HEK293 (cell line): ENCODE data around the gene ZNF829.

Experiments
- CTCF ChIA-PET: fragments of 350-600 bp; formaldehyde crosslinking; extraction: SDS; loops from one replicate; lab custom pipeline; 2021; ENCODE audit warnings: antibody characterized with exemption; lab: Yijun Ruan, JAX
- POLR2A ChIA-PET: fragments of 300-600 bp; formaldehyde crosslinking; extraction: SDS; loops from one replicate; lab custom pipeline; 2020; ENCODE audit warnings: antibody characterized with exemption, inconsistent platforms; lab: Yijun Ruan, JAX
- H3K27ac ChIP-seq: fragments of 200-500 bp; sonication (Bioruptor generic); 2 replicates; pipeline ENCODE4 v1.5.1; 2014; ENCODE audit warnings: low read depth, low read length, control low read depth, inconsistent platforms; ENCODE audit errors: extremely low read depth
- H3K36me3 ChIP-seq, 2 experiments: fragments of 200-500 bp in 1 of 2; sonication (Bioruptor generic) in 1 of 2; 1 replicate in 1 of 2; 2 replicates in 1 of 2; pipeline ENCODE4 v1.5.1; 2014 to 2017; ENCODE audit warnings: inconsistent platforms in 2 of 2, low read length in 2 of 2; ENCODE audit not compliant: control insufficient read depth in 2 of 2, insufficient read depth in 1 of 2
- H3K4me1 ChIP-seq: fragments of 200-500 bp; sonication (Bioruptor generic); 2 replicates; pipeline ENCODE4 v1.5.1; 2014; ENCODE audit warnings: mild to moderate bottlenecking, low read length, inconsistent platforms; ENCODE audit not compliant: control insufficient read depth, insufficient read depth
- H3K4me3 ChIP-seq: 2 replicates; pipeline ENCODE4 v1.5.1; 2011; ENCODE audit warnings: low read depth, mild to moderate bottlenecking, control low read depth, low read length, moderate library complexity
- H3K9me3 ChIP-seq: fragments of 200-500 bp; sonication (Bioruptor generic); 2 replicates; pipeline ENCODE4 v1.5.1; 2014; ENCODE audit warnings: low read depth, low read length, inconsistent platforms; ENCODE audit not compliant: control insufficient read depth, insufficient read depth
- GFI1B ChIP-seq: fragments of 450-650 bp; formaldehyde crosslinking; IDR thresholded peaks from 2 replicates; pipeline ENCODE4 v1.5.1; 2016; ENCODE audit warnings: missing biosample characterization, missing genetic modification characterization
- OSR2 ChIP-seq: fragments of 450-650 bp; formaldehyde crosslinking; IDR thresholded peaks from 2 replicates; pipeline ENCODE4 v1.5.1; 2016; ENCODE audit warnings: missing biosample characterization, missing genetic modification characterization
- SCRT1 ChIP-seq: fragments of 450-650 bp; formaldehyde crosslinking; IDR thresholded peaks from 2 replicates; pipeline ENCODE4 v1.5.1; 2016; ENCODE audit warnings: missing biosample characterization, missing genetic modification characterization, borderline replicate concordance
- SETDB1 ChIP-seq: IDR thresholded peaks from one replicate; pipeline ENCODE4 v1.6.1; 2017; ENCODE audit warnings: mild to moderate bottlenecking, low read length, moderate library complexity, mixed read lengths; ENCODE audit not compliant: insufficient read length
- TRIM28 ChIP-seq: IDR thresholded peaks from 2 replicates; pipeline ENCODE4 v1.6.1; 2011; ENCODE audit warnings: low read length, control low read depth, borderline replicate concordance
- YY2 ChIP-seq: fragments of 450-650 bp; formaldehyde crosslinking; IDR thresholded peaks from 2 replicates; pipeline ENCODE4 v1.5.1; 2016; ENCODE audit warnings: missing biosample characterization, missing genetic modification characterization
- ZBTB1 ChIP-seq: fragments of 450-650 bp; formaldehyde crosslinking; IDR thresholded peaks from 2 replicates; pipeline ENCODE4 v1.5.1; 2016; ENCODE audit warnings: missing biosample characterization, missing genetic modification characterization
- ZNF157 ChIP-seq: fragments of 450-650 bp; formaldehyde crosslinking; IDR thresholded peaks from 2 replicates; pipeline ENCODE4 v1.5.1; 2016; ENCODE audit warnings: missing biosample characterization, missing genetic modification characterization
- ZNF174 ChIP-seq: fragments of 450-650 bp; formaldehyde crosslinking; IDR thresholded peaks from 2 replicates; pipeline ENCODE4 v1.5.0; 2017; ENCODE audit warnings: missing biosample characterization, mild to moderate bottlenecking, missing genetic modification characterization
- ZNF175 ChIP-seq: fragments of 450-650 bp; formaldehyde crosslinking; IDR thresholded peaks from 2 replicates; pipeline ENCODE4 v1.5.1; 2016; ENCODE audit warnings: missing biosample characterization, missing genetic modification characterization
- ZNF274 ChIP-seq, 2 experiments: fragments of 200-500 bp in 1 of 2; fragments of 450-650 bp in 1 of 2; sonication (Bioruptor generic) in 1 of 2; formaldehyde crosslinking in 1 of 2; IDR thresholded peaks; 2 replicates each; pipeline versions ENCODE4 v1.5.1 to v1.6.1; 2014 to 2016; ENCODE audit warnings: borderline replicate concordance in 1 of 2, inconsistent platforms in 1 of 2, low read length in 1 of 2, missing biosample characterization in 1 of 2, missing genetic modification characterization in 1 of 2
- ZNF366 ChIP-seq: fragments of 450-650 bp; formaldehyde crosslinking; conservative IDR thresholded peaks from 2 replicates; pipeline ENCODE4 v1.5.1; 2016; ENCODE audit warnings: missing biosample characterization, missing genetic modification characterization
- ZNF404 ChIP-seq: fragments of 450-650 bp; formaldehyde crosslinking; IDR thresholded peaks from 2 replicates; pipeline ENCODE4 v1.5.1; 2017; ENCODE audit warnings: missing biosample characterization, missing genetic modification characterization
- ZNF426 ChIP-seq: fragments of 450-650 bp; formaldehyde crosslinking; IDR thresholded peaks from 2 replicates; pipeline ENCODE4 v1.5.1; 2017; ENCODE audit warnings: missing biosample characterization, missing genetic modification characterization, mild to moderate bottlenecking, inconsistent platforms, moderate library complexity
- ZNF549 ChIP-seq: fragments of 450-650 bp; IDR thresholded peaks from 2 replicates; pipeline ENCODE4 v1.5.1; 2018; ENCODE audit warnings: missing biosample characterization, missing genetic modification characterization, mild to moderate bottlenecking, inconsistent platforms, moderate library complexity
- ZNF600 ChIP-seq: fragments of 450-650 bp; formaldehyde crosslinking; IDR thresholded peaks from 2 replicates; pipeline ENCODE4 v1.5.1; 2016; ENCODE audit warnings: missing biosample characterization, missing genetic modification characterization
- ZNF621 ChIP-seq: fragments of 450-650 bp; formaldehyde crosslinking; IDR thresholded peaks from 2 replicates; pipeline ENCODE4 v1.5.1; 2017; ENCODE audit warnings: missing biosample characterization, missing genetic modification characterization
- ZNF623 ChIP-seq: fragments of 450-650 bp; formaldehyde crosslinking; IDR thresholded peaks from 2 replicates; pipeline ENCODE4 v1.5.1; 2016; ENCODE audit warnings: missing biosample characterization, missing genetic modification characterization
- ZNF791 ChIP-seq: fragments of 450-650 bp; formaldehyde crosslinking; IDR thresholded peaks from 2 replicates; pipeline ENCODE4 v1.5.1; 2016; ENCODE audit warnings: missing biosample characterization, missing genetic modification characterization
- ZNF792 ChIP-seq: fragments of 450-650 bp; formaldehyde crosslinking; IDR thresholded peaks from 2 replicates; pipeline ENCODE4 v1.5.1; 2016; ENCODE audit warnings: missing biosample characterization, missing genetic modification characterization
- ZSCAN16 ChIP-seq: fragments of 450-650 bp; formaldehyde crosslinking; IDR thresholded peaks from 2 replicates; pipeline ENCODE4 v1.5.1; 2016; ENCODE audit warnings: missing biosample characterization, missing genetic modification characterization
- ZSCAN23 ChIP-seq: fragments of 450-650 bp; formaldehyde crosslinking; IDR thresholded peaks from 2 replicates; pipeline ENCODE4 v1.5.1; 2016; ENCODE audit warnings: missing biosample characterization, missing genetic modification characterization
- TF ChIP-seq, protein P1 (sequence below): fragments of 450-650 bp; formaldehyde crosslinking; IDR thresholded peaks from 2 replicates; pipeline ENCODE4 v1.5.1; 2016; ENCODE audit warnings: missing biosample characterization, missing genetic modification characterization
- TF ChIP-seq, protein P2 (sequence below): fragments of 450-650 bp; formaldehyde crosslinking; IDR thresholded peaks from 2 replicates; pipeline ENCODE4 v1.5.1; 2016; ENCODE audit warnings: missing biosample characterization, missing genetic modification characterization

The ZNF829 gene

DNA sequence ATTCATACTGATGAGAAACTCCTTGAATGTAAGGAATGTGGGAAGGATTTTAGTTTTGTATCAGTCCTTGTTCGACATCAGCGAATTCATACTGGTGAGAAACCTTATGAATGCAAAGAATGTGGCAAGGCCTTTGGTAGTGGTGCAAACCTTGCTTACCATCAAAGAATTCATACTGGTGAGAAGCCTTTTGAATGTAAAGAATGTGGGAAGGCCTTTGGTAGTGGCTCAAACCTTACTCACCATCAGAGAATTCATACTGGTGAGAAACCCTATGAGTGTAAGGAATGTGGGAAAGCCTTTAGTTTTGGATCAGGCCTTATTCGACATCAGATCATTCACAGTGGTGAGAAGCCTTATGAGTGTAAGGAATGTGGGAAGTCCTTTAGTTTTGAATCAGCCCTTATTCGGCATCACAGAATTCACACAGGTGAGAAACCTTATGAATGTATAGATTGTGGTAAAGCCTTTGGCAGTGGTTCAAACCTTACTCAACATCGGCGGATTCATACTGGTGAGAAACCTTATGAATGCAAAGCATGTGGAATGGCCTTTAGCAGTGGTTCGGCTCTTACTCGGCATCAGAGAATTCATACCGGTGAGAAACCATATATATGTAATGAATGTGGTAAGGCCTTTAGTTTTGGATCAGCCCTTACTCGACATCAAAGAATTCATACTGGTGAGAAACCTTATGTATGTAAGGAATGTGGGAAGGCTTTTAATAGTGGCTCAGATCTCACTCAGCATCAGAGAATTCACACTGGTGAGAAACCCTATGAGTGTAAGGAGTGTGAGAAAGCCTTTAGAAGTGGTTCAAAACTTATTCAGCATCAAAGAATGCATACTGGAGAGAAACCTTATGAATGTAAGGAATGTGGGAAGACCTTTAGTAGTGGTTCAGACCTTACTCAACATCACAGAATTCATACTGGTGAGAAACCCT, 38.8 kb downstream of the ZNF829 start:
- H3K4me3 ChIP-seq = no peak overlapping the region

DNA sequence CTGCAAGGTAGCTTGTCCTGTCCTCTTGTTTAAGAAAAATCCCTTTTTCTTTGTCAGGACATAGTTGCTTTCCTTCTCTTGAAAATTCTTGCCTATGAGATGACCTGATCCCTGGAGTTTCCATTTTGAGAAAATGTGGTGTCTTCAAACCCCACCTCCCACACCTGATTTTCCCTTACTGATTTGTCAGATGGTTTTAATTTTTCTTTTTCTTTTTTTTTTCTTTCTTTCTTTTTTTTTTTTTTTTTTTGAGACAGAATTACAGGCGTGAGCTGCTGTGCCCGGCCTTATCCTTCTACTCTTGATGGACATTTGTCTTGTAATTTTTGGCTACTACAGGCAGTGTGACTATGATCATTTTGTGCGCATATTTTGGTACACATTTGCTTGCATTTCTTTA, 64.2 kb downstream of the ZNF829 start:
- H3K27ac ChIP-seq = no peak overlapping the region
- ChIA-PET CTCF (interaction anchor here (0.6 kb wide), 1 partner anchor 50 kb away, joined by 3 read pairs; no protein-coding TSS in a partner anchor), POLR2A (no interaction called here)
- H3K4me1 ChIP-seq = peaks cover 6% of the 10 kb centered on the region; the same call in 1 of the 2 replicates
- H3K4me3 ChIP-seq = no peak overlapping the region; the same call in 1 of the 2 replicates
- TF ChIP-seq ZNF621 (tag by site-specific recombination) (no peak), ZNF366 (tag by site-specific recombination) (peak; percentile 68)
- TF ChIP-seq, protein P1, sequence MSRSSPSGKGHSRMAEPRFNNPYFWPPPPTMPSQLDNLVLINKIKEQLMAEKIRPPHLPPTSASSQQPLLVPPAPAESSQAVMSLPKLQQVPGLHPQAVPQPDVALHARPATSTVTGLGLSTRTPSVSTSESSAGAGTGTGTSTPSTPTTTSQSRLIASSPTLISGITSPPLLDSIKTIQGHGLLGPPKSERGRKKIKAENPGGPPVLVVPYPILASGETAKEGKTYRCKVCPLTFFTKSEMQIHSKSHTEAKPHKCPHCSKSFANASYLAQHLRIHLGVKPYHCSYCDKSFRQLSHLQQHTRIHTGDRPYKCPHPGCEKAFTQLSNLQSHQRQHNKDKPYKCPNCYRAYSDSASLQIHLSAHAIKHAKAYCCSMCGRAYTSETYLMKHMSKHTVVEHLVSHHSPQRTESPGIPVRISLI (tag by site-specific recombination) = peak; percentile 91
- H3K9me3 ChIP-seq = peaks cover 16% of the 10 kb centered on the region
- H3K36me3 ChIP-seq = peaks cover 43 to 64% of the 10 kb centered on the region in 2 experiments

More for the DNA sequence above, 38.8 kb downstream of the ZNF829 start:
- ChIA-PET POLR2A (no interaction called here), CTCF (no interaction called here)
- Histone ChIP-seq H3K9me3 (peaks cover 35% of the 10 kb centered on the region), H3K36me3 (peaks cover 27 to 33% of the 10 kb centered on the region in 2 experiments), H3K4me1 (no peaks in the 10 kb centered on the region), H3K27ac (no peak overlapping the region)
- TF ChIP-seq SCRT1 (0 out of 2 replicates have a peak, but pooled peaks have one; percentile 35), ZNF549 (0 out of 2 replicates have a peak, but pooled peaks have one; percentile 38), TRIM28 (peak; percentile 100), ZNF792 (tag by site-specific recombination) (no peak), SETDB1 (peak; percentile 100), ZNF274 (IDR thresholded peaks at IDR 0.05; ENCODE audit: low read length) (peak; percentile 97), ZNF274 (tag by site-specific recombination; IDR thresholded peaks at IDR 0.05; ENCODE audit: borderline replicate concordance) (peak; percentile 98), ZSCAN16 (tag by site-specific recombination) (no peak)
- TF ChIP-seq, protein P2, sequence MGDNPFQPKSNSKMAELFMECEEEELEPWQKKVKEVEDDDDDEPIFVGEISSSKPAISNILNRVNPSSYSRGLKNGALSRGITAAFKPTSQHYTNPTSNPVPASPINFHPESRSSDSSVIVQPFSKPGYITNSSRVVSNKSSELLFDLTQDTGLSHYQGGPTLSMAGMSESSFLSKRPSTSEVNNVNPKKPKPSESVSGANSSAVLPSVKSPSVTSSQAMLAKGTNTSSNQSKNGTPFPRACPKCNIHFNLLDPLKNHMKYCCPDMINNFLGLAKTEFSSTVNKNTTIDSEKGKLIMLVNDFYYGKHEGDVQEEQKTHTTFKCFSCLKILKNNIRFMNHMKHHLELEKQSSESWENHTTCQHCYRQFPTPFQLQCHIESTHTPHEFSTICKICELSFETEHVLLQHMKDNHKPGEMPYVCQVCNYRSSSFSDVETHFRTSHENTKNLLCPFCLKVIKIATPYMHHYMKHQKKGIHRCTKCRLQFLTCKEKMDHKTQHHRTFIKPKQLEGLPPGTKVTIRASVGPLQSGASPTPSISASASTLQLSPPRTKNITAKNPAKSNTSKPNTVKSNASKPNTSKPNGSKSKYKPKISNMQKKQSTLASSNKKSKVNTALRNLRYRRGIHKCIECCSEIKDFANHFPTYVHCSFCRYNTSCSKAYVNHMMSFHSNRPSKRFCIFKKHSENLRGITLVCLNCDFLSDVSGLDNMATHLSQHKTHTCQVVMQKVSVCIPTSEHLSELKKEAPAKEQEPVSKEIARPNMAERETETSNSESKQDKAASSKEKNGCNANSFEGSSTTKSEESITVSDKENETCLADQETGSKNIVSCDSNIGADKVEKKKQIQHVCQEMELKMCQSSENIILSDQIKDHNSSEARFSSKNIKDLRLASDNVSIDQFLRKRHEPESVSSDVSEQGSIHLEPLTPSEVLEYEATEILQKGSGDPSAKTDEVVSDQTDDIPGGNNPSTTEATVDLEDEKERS (tag by site-specific recombination) = 0 out of 2 replicates have a peak, but pooled peaks have one; percentile 36

DNA sequence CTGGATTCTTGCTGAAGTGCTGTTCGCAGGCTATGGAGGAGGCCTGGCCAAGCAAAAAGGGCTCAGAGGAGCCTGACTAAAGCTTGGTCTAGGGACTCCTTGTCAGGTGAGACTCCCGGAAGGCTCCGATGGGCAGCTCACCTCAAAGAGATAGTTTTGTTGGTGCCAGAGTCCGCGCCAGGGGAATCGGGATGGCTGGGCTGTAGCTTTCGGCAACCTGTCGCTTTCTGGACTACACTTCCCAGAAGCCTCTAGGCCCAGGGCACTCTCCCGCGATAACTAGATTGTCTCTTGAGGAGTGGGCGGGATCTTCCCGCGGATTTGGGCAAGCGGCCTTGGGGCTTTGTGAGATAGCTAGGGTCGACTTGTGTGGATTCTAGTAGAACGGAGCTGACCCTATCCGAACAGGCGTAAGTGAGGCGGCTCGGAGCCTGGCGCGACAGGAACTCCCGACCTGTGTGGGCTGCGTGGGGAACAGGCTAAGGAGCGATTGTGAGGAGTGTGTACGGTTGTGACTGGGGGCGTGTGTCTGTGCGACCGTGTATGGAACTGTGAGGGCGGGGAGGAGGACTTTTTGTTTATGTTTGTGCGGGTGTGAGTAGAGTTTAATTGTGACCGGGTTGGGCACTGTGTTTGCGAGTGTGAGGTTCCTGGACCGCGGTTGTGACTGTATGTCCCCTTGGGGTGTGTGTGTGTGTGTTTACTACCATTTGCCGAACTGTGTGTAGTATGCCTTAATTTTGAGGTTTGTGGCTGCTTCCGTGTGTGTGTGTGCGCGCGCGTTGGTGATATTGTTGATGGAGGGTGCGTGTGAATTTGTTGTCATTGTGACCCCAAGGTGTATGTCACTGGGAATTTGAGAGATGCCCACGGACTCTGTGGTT, 65.3 kb downstream of the ZNF829 start, which contains the start of gene ZNF345:
Gene ZNF345, plus strand, starts transcription at position 318 of the 884 bp plus-strand sequence. CDS start 25,955 bp downstream, outside the sequence.
- Histone ChIP-seq H3K36me3 (peaks cover 43 to 57% of the 10 kb centered on the region in 2 experiments), H3K4me1 (peaks cover 6% of the 10 kb centered on the region; the same call in 1 of the 2 replicates), H3K4me3 (peak within 1 kb of the TSS; percentile 66), H3K27ac (peak within 1 kb of the TSS; percentile 66), H3K9me3 (peaks cover 13% of the 10 kb centered on the region; the same call in 1 of the 2 replicates)
- POLR2A ChIA-PET = interaction anchor here (0.5 to 3.8 kb wide), 29 partner anchors 8 to 929 kb away, joined by 3 to 122 read pairs (median 7); partner anchors contain the start of genes ZFP14, ZNF146, ZNF260 and ZNF382
- CTCF ChIA-PET = interaction anchor here (0.5 to 1.3 kb wide), 9 partner anchors 8 to 834 kb away, joined by 3 to 4 read pairs (median 3); partner anchors contain the start of gene ZNF790
- TF ChIP-seq ZNF175 (no peak), ZNF426 (tag by site-specific recombination) (no peak), ZNF174 (tag by site-specific recombination) (no peak), TRIM28 (peak; percentile 93), ZNF157 (tag by site-specific recombination) (peak; percentile 68), ZSCAN23 (tag by site-specific recombination) (peak; percentile 69; the same call in 1 of the 2 replicates), GFI1B (tag by site-specific recombination) (peak; percentile 24; the same call in 1 of the 2 replicates), ZNF600 (tag by site-specific recombination) (peak; percentile 100), YY2 (tag by site-specific recombination) (peak; percentile 63; the same call in 1 of the 2 replicates), ZBTB1 (tag by site-specific recombination) (peak; percentile 54; the same call in 1 of the 2 replicates), OSR2 (tag by site-specific recombination) (no peak), ZNF791 (tag by site-specific recombination) (peak; percentile 69), ZNF623 (tag by site-specific recombination) (peak; percentile 6; the same call in 1 of the 2 replicates), ZNF404 (0 out of 2 replicates have a peak, but pooled peaks have one; percentile 29)
